H1 (cell line): ENCODE data around the gene DYNC2H1. TPM values are rescaled to one million over a fixed set of nuclear protein-coding genes. Genes with fewer than 3 reads are reported as not detected.

ENCODE experiments used
- CTCF ChIA-PET: fragments of 300-600 bp; sonication (Branson Sonifier 250); formaldehyde crosslinking; loops from one replicate; lab custom pipeline; 2021; ENCODE audit not compliant: partially characterized antibody; lab: Charles Lee
- POLR2A ChIA-PET: fragments of 300-600 bp; sonication (Branson Sonifier 250); formaldehyde crosslinking; loops from one replicate; lab custom pipeline; 2021; ENCODE audit warnings: inconsistent platforms; ENCODE audit not compliant: partially characterized antibody; lab: Charles Lee
- DNase-seq, 2 experiments: peaks; one replicate each; pipeline versions ENCODE4 v3.0.0 to v3.0.0-alpha.2; 2010 to 2022; ENCODE audit warnings: low spot score in 2 of 2, low read depth in 1 of 2, mixed read lengths in 1 of 2
- FAIRE-seq: peaks from 2 replicates; lab custom pipeline; 2011; peaks lifted over from hg19 to GRCh38; lab: Jason Lieb, UNC
- H2AFZ ChIP-seq: 2 replicates; pipeline ENCODE4 v1.8.1; 2012; ENCODE audit warnings: low read length, inconsistent platforms
- H2AK5ac ChIP-seq: 2 replicates; pipeline ENCODE4 v1.6.1; 2013; ENCODE audit warnings: low read depth, low read length
- H2BK120ac ChIP-seq: replicated peaks from 2 replicates; pipeline ENCODE3; 2013; ENCODE audit warnings: low read depth, low read length, inconsistent platforms
- H2BK12ac ChIP-seq: 2 replicates; pipeline ENCODE4 v1.6.1; 2013; ENCODE audit warnings: low read depth, low read length
- H2BK15ac ChIP-seq: 2 replicates; pipeline ENCODE4 v1.6.1; 2013; ENCODE audit warnings: low read length
- H2BK20ac ChIP-seq: 2 replicates; pipeline ENCODE4 v1.6.1; 2013; ENCODE audit warnings: low read length
- H2BK5ac ChIP-seq: 2 replicates; pipeline ENCODE4 v1.6.1; 2013; ENCODE audit warnings: low read depth, low read length
- H3K14ac ChIP-seq: 2 replicates; pipeline ENCODE4 v1.6.1; 2013; ENCODE audit warnings: inconsistent platforms; ENCODE audit not compliant: insufficient read length
- H3K18ac ChIP-seq: 2 replicates; pipeline ENCODE4 v1.6.1; 2013; ENCODE audit warnings: low read length; ENCODE audit errors: extremely low read depth
- H3K23ac ChIP-seq: 2 replicates; pipeline ENCODE4 v1.6.1; 2013; ENCODE audit warnings: inconsistent platforms; ENCODE audit not compliant: insufficient read length
- H3K23me2 ChIP-seq: 2 replicates; pipeline ENCODE4 v1.6.1; 2013; ENCODE audit warnings: low read depth, low read length
- H3K27ac ChIP-seq: 2 replicates; pipeline ENCODE4 v1.6.1; 2011; ENCODE audit warnings: low read depth, low read length, inconsistent platforms
- H3K27me3 ChIP-seq, 4 experiments: replicated peaks in 1 of 4; 1 replicate in 1 of 4; 2 replicates in 3 of 4; pipeline versions ENCODE4 v1.6.1 to v1.8.1; 2011 to 2013; ENCODE audit warnings: low read length in 3 of 4, mild to moderate bottlenecking in 3 of 4, inconsistent platforms in 2 of 4, mixed read lengths in 2 of 4, moderate library complexity in 1 of 4; ENCODE audit not compliant: control insufficient read depth in 3 of 4, insufficient read depth in 3 of 4; ENCODE audit errors: extremely low read depth in 1 of 4
- H3K36me3 ChIP-seq, 4 experiments: 2 replicates each; pipeline versions ENCODE4 v1.6.1 to v1.8.1; 2011 to 2013; ENCODE audit warnings: mild to moderate bottlenecking in 4 of 4, low read length in 3 of 4, moderate library complexity in 2 of 4, control low read depth in 1 of 4, inconsistent platforms in 1 of 4; ENCODE audit not compliant: insufficient read depth in 4 of 4, control insufficient read depth in 2 of 4
- H3K4ac ChIP-seq: replicated peaks from 2 replicates; pipeline ENCODE3; 2013; ENCODE audit warnings: low read length, low read depth, mixed read lengths, inconsistent platforms; ENCODE audit not compliant: insufficient read length
- H3K4me1 ChIP-seq, 4 experiments: replicated peaks in 1 of 4; 1 replicate in 1 of 4; 2 replicates in 3 of 4; pipeline versions ENCODE4 v1.6.1 to v1.8.1; 2011 to 2013; ENCODE audit warnings: low read length in 3 of 4, inconsistent platforms in 2 of 4, mixed read lengths in 1 of 4; ENCODE audit not compliant: insufficient read depth in 4 of 4, control insufficient read depth in 3 of 4
- H3K4me2 ChIP-seq, 2 experiments: 2 replicates each; pipeline versions ENCODE4 v1.6.1 to v1.8.1; 2011 to 2013; ENCODE audit warnings: low read depth in 2 of 2, low read length in 2 of 2, control low read depth in 1 of 2, inconsistent platforms in 1 of 2, mild to moderate bottlenecking in 1 of 2; ENCODE audit not compliant: insufficient read depth in 1 of 2
- H3K4me3 ChIP-seq, 4 experiments: fragments of 200-600, 300-600 bp in 1 of 4; sonication (generic), shearing (Covaris generic), sonication (Bioruptor Twin) in 1 of 4; 2 replicates each; pipeline versions ENCODE4 v1.5.1 to v1.8.1; 2011 to 2016; ENCODE audit warnings: low read length in 4 of 4, low read depth in 3 of 4, control low read depth in 2 of 4, inconsistent platforms in 2 of 4, mild to moderate bottlenecking in 2 of 4, mixed read lengths in 1 of 4, moderate library complexity in 1 of 4; ENCODE audit not compliant: insufficient read depth in 2 of 4; ENCODE audit errors: extremely low read depth in 1 of 4
- H3K56ac ChIP-seq: replicated peaks from 2 replicates; pipeline ENCODE3; 2013; ENCODE audit warnings: low read depth, mild to moderate bottlenecking, mixed read lengths, low read length, inconsistent platforms; ENCODE audit not compliant: insufficient read length
- H3K79me1 ChIP-seq: 2 replicates; pipeline ENCODE4 v1.6.1; 2013; ENCODE audit warnings: low read depth, low read length, control low read depth
- H3K79me2 ChIP-seq, 2 experiments: 2 replicates each; pipeline versions ENCODE4 v1.6.1 to v1.8.1; 2012 to 2013; ENCODE audit warnings: low read length in 2 of 2, mild to moderate bottlenecking in 2 of 2, inconsistent platforms in 1 of 2; ENCODE audit not compliant: insufficient read depth in 2 of 2, control insufficient read depth in 1 of 2
- H3K9ac ChIP-seq, 4 experiments: replicated peaks in 1 of 4; 1 replicate in 1 of 4; 2 replicates in 3 of 4; pipeline versions ENCODE4 v1.6.1 to v1.8.1; 2011 to 2013; ENCODE audit warnings: low read depth in 3 of 4, low read length in 3 of 4, control low read depth in 2 of 4, mild to moderate bottlenecking in 2 of 4, moderate library complexity in 2 of 4, inconsistent platforms in 1 of 4; ENCODE audit errors: extremely low read depth in 1 of 4
- H3K9me3 ChIP-seq, 2 experiments: 2 replicates each; pipeline versions ENCODE4 v1.6.1 to v1.8.1; 2012 to 2013; ENCODE audit warnings: mild to moderate bottlenecking in 2 of 2, moderate library complexity in 2 of 2, control low read depth in 1 of 2, inconsistent platforms in 1 of 2, low read depth in 1 of 2, low read length in 1 of 2, mixed read lengths in 1 of 2; ENCODE audit not compliant: insufficient read depth in 2 of 2
- H4K20me1 ChIP-seq, 2 experiments: replicated peaks in 1 of 2; 2 replicates each; pipeline versions ENCODE3 to v1.8.1; 2011 to 2013; ENCODE audit warnings: inconsistent platforms in 2 of 2, low read length in 2 of 2, mild to moderate bottlenecking in 1 of 2; ENCODE audit not compliant: insufficient read depth in 2 of 2, control insufficient read depth in 1 of 2
- H4K5ac ChIP-seq: 2 replicates; pipeline ENCODE4 v1.6.1; 2013; ENCODE audit warnings: low read length, low read depth, mixed read lengths, inconsistent platforms; ENCODE audit not compliant: insufficient read length
- H4K8ac ChIP-seq: 2 replicates; pipeline ENCODE4 v1.8.0; 2013; ENCODE audit warnings: mild to moderate bottlenecking, moderate library complexity, low read length, inconsistent platforms; ENCODE audit not compliant: insufficient read depth; ENCODE audit errors: extremely low read depth
- H4K91ac ChIP-seq: replicated peaks from 2 replicates; pipeline ENCODE3; 2013; ENCODE audit warnings: low read length, mixed read lengths, inconsistent platforms; ENCODE audit not compliant: insufficient read length
- SIRT6 ChIP-seq: IDR thresholded peaks from one replicate; pipeline ENCODE4 v1.7.1; 2012; ENCODE audit warnings: low read length, inconsistent platforms
- ZNF274 ChIP-seq: IDR thresholded peaks from 2 replicates; pipeline ENCODE4 v1.7.0; 2012; ENCODE audit warnings: low read length, borderline replicate concordance; ENCODE audit errors: extremely low read depth
- WGBS, 2 experiments: shearing (Covaris generic) in 1 of 2; methylation state at CpG; one replicate each; pipeline versions ENCODE4 v1.1.6 to v1.1.7; 2013 to 2015; ENCODE audit warnings: low lambda C conversion rate in 2 of 2, mixed read lengths in 2 of 2, inconsistent platforms in 1 of 2, low coverage in 1 of 2, missing lambda C conversion rate in 1 of 2; ENCODE audit not compliant: insufficient replicate concordance in 2 of 2, insufficient coverage in 1 of 2, insufficient read length in 1 of 2; ENCODE audit errors: extremely low coverage in 1 of 2, missing lambda C conversion rate in 1 of 2; 5-methylcytosine and 5-hydroxymethylcytosine counted together
- polyA plus RNA-seq, 7 experiments: library from polyadenylated mRNA; depleted of rRNA in 3 of 7; stranded (reverse) in 5 of 7; unstranded in 2 of 7; fragments of >200 nt in 5 of 7; fragments of 200-250 nt in 2 of 7; gene quantifications; 1 replicate in 5 of 7; 2 replicates in 1 of 7; 4 replicates in 1 of 7; pipeline versions ENCODE4 v1.2.1 to v1.2.3, GENCODE V29; 2011 to 2013; ENCODE audit warnings: missing spikeins in 2 of 7, mixed read lengths in 2 of 7
- total RNA-seq: library from RNA; stranded (reverse); fragmentation: NEBNext Ultra II Directional; extraction: Animal tissue kit (Norgen Biotek cat#: 25700); gene quantifications from 2 replicates; pipeline ENCODE4 v1.2.1, GENCODE V29; 2021

DYNC2H1 gene
- total and polyA plus RNA-seq, 2 of the 8 experiments (the other 6 are each of a cell fraction or from before 2014, with no cell fraction given): 6.2 to 12.0 TPM

GRCh38 chr11:103450241-103450640, 341.0 kb downstream of the DYNC2H1 start:
- H3K36me3 ChIP-seq: no peaks in the 10 kb centered on the region
- WGBS, 2 experiments: 76% methylated on average over 4 of the region's 4 CpGs; no CpG with 5 or more reads in 1 of the 2 experiments
- no peak overlapping the region for H3K23ac ChIP-seq
- H2AFZ ChIP-seq: no peak overlapping the region
- H3K18ac ChIP-seq: no peak overlapping the region
- no peaks in the 10 kb centered on the region for H3K23me2 ChIP-seq
- no peak overlapping the region for H2BK20ac ChIP-seq
- no peaks in the 10 kb centered on the region for H3K9me3 ChIP-seq
- ChIA-PET CTCF (no interaction called here), POLR2A (no interaction called here)
- H3K27me3 ChIP-seq: no peaks in the 10 kb centered on the region
- no peaks in the 10 kb centered on the region for H3K4me1 ChIP-seq
- no peak overlapping the region for H3K14ac ChIP-seq
- H4K5ac ChIP-seq: no peak overlapping the region
- H4K8ac ChIP-seq: no peak overlapping the region
- H3K27ac ChIP-seq: no peak overlapping the region
- no peak for DNase-seq
- H2BK5ac ChIP-seq: no peak overlapping the region
- no peak overlapping the region for H3K4me2 ChIP-seq
- no peak overlapping the region for H3K4ac ChIP-seq
- no peaks in the 10 kb centered on the region for H3K79me1 ChIP-seq
- no peak overlapping the region for H2BK120ac ChIP-seq
- H2BK15ac ChIP-seq: no peak overlapping the region
- no peak for FAIRE-seq
- no peak overlapping the region for H3K56ac ChIP-seq
- no peaks in the 10 kb centered on the region for H3K79me2 ChIP-seq
- no peak overlapping the region for H2BK12ac ChIP-seq
- no peak overlapping the region for H2AK5ac ChIP-seq
- no peaks in the 10 kb centered on the region for H4K20me1 ChIP-seq
- no peak overlapping the region for H3K4me3 ChIP-seq
- H4K91ac ChIP-seq: no peak overlapping the region
- no peak overlapping the region for H3K9ac ChIP-seq
- no peak for TF ChIP-seq ZNF274
- TF ChIP-seq SIRT6: no peak
